Endothelial cell of umbilical vein (primary cell): ENCODE data around the gene SMAD3. TPM values are rescaled to one million over a fixed set of nuclear protein-coding genes. Genes with fewer than 3 reads are reported as not detected.

ENCODE experiments used
- BruUV-seq: library from RNA; stranded (reverse); fragments of 400-500 nt; replicated peaks from 2 replicates; lab custom pipeline; 2021; lab: Mats Ljungman, UMichigan
- CTCF ChIA-PET: fragments of 300-600, 350-600 bp; sonication (Branson Sonifier 250); formaldehyde crosslinking; loops from one replicate; lab custom pipeline; 2021; ENCODE audit warnings: antibody characterized with exemption, inconsistent platforms; lab: Charles Lee
- POLR2A ChIA-PET: fragments of 300-600, 350-600 bp; sonication (Branson Sonifier 250); formaldehyde crosslinking; loops from one replicate; lab custom pipeline; 2021; ENCODE audit warnings: antibody characterized with exemption, inconsistent platforms; lab: Charles Lee
- DNase-seq: peaks from one replicate; pipeline ENCODE4 v3.0.0-alpha.2; 2011; ENCODE audit warnings: low read depth, low spot score
- FAIRE-seq: peaks from 2 replicates; lab custom pipeline; 2011; peaks lifted over from hg19 to GRCh38; lab: Jason Lieb, UNC
- H2AFZ ChIP-seq: 2 replicates; pipeline ENCODE4 v1.6.0; 2012; ENCODE audit warnings: low read depth, low read length, control low read depth, inconsistent platforms
- H3K27ac ChIP-seq: 2 replicates; pipeline ENCODE4 v1.5.1; 2011; ENCODE audit warnings: low read depth, mild to moderate bottlenecking, control low read depth, low read length, moderate library complexity; ENCODE audit not compliant: insufficient read depth
- H3K27me3 ChIP-seq, 2 experiments: 2 replicates each; pipeline versions ENCODE4 v1.6.0 to v1.6.1; 2011; ENCODE audit warnings: low read length in 2 of 2, mixed read lengths in 1 of 2; ENCODE audit not compliant: control insufficient read depth in 2 of 2, insufficient read depth in 2 of 2
- H3K36me3 ChIP-seq, 2 experiments: 2 replicates in 1 of 2; 3 replicates in 1 of 2; pipeline ENCODE4 v1.5.1; 2011; ENCODE audit warnings: low read length in 2 of 2, mild to moderate bottlenecking in 1 of 2, moderate library complexity in 1 of 2; ENCODE audit not compliant: control insufficient read depth in 2 of 2, insufficient read depth in 2 of 2; ENCODE audit errors: extremely low read depth in 1 of 2
- H3K4me1 ChIP-seq: 3 replicates; pipeline ENCODE4 v1.5.1; 2011; ENCODE audit warnings: mild to moderate bottlenecking, low read length; ENCODE audit not compliant: control insufficient read depth, insufficient read depth; ENCODE audit errors: extremely low read depth
- H3K4me2 ChIP-seq: 2 replicates; pipeline ENCODE4 v1.6.1; 2011; ENCODE audit warnings: low read length, control low read depth, mixed read lengths; ENCODE audit not compliant: insufficient read depth
- H3K4me3 ChIP-seq, 3 experiments: fragments of 200-600 bp in 1 of 3; sonication (generic), shearing (Covaris generic) in 1 of 3; replicated peaks in 1 of 3; 2 replicates each; pipeline ENCODE4 v1.5.1; 2011 to 2016; ENCODE audit warnings: control low read depth in 3 of 3, low read length in 3 of 3, mild to moderate bottlenecking in 2 of 3, inconsistent platforms in 1 of 3, low read depth in 1 of 3, moderate library complexity in 1 of 3; ENCODE audit not compliant: insufficient read depth in 1 of 3
- H3K79me2 ChIP-seq: 2 replicates; pipeline ENCODE4 v1.6.0; 2012; ENCODE audit warnings: low read length, inconsistent platforms; ENCODE audit not compliant: control insufficient read depth, insufficient read depth
- H3K9ac ChIP-seq: replicated peaks from 2 replicates; pipeline ENCODE3; 2011; ENCODE audit warnings: low read length, control low read depth; ENCODE audit not compliant: insufficient read depth; ENCODE audit errors: extremely low read depth
- H3K9me1 ChIP-seq: replicated peaks from 3 replicates; pipeline ENCODE4 v1.6.0; 2011; ENCODE audit warnings: mild to moderate bottlenecking, low read length; ENCODE audit not compliant: control insufficient read depth, insufficient read depth; ENCODE audit errors: extremely low read depth
- H3K9me3 ChIP-seq: replicated peaks from 2 replicates; pipeline ENCODE4 v1.5.1; 2012; ENCODE audit warnings: low read length, inconsistent platforms; ENCODE audit not compliant: control insufficient read depth, insufficient read depth
- H4K20me1 ChIP-seq: replicated peaks from 2 replicates; pipeline ENCODE3; 2011; ENCODE audit warnings: mild to moderate bottlenecking, low read length; ENCODE audit not compliant: control insufficient read depth, insufficient read depth; ENCODE audit errors: extremely low read depth
- EZH2 ChIP-seq: IDR thresholded peaks from 2 replicates; pipeline ENCODE4 v1.6.1; 2012; ENCODE audit warnings: borderline replicate concordance, low read depth, mild to moderate bottlenecking, moderate library complexity, low read length, inconsistent platforms; ENCODE audit not compliant: severe bottlenecking
- FOS ChIP-seq: IDR thresholded peaks from 2 replicates; pipeline ENCODE4 v1.6.1; 2011; ENCODE audit warnings: mild to moderate bottlenecking, low read length, moderate library complexity, borderline replicate concordance; ENCODE audit not compliant: insufficient read depth
- GATA2 ChIP-seq: IDR thresholded peaks from 2 replicates; pipeline ENCODE4 v1.7.0; 2011; ENCODE audit warnings: low read depth, mild to moderate bottlenecking, moderate library complexity, mixed read lengths, low read length; ENCODE audit not compliant: insufficient read length, insufficient read depth
- JUN ChIP-seq: IDR thresholded peaks from 2 replicates; pipeline ENCODE4 v1.6.1; 2011; ENCODE audit warnings: borderline replicate concordance, low read depth; ENCODE audit not compliant: insufficient read length, insufficient read depth
- MYC ChIP-seq: IDR thresholded peaks from one replicate; pipeline ENCODE4 v1.6.1; 2011; ENCODE audit warnings: mild to moderate bottlenecking, low read depth, low read length
- POLR2A ChIP-seq: IDR thresholded peaks from 2 replicates; pipeline ENCODE4 v1.6.1; 2012; ENCODE audit warnings: low read depth, mild to moderate bottlenecking, control low read depth, low read length
- POLR2AphosphoS5 ChIP-seq: IDR thresholded peaks from 2 replicates; pipeline ENCODE4 v1.6.1; 2012; ENCODE audit warnings: low read depth, mild to moderate bottlenecking, control low read depth, low read length, moderate library complexity; ENCODE audit not compliant: insufficient read depth
- dilution Hi-C: fragments of 300-500 bp; cut with MboI; formaldehyde crosslinking; loops from one replicate; pipeline ENCODE4 v1.15.0; 2019; ENCODE audit warnings: low sequenced_read_pairs; ENCODE audit not compliant: extremely low pct_ligation_motif_present
- intact Hi-C: fragments of 100-400 bp; cut with micrococcal nuclease; formaldehyde crosslinking; loops from one replicate; pipeline ENCODE4 v1.10.0; 2022
- polyA plus RNA-seq, 4 experiments: library from polyadenylated mRNA; depleted of rRNA in 3 of 4; stranded (reverse) in 3 of 4; unstranded in 1 of 4; fragments of >200 nt; gene quantifications; 2 replicates each; pipeline versions ENCODE4 v1.2.1 to v1.2.3, GENCODE V29; 2011 to 2012; ENCODE audit warnings: missing spikeins in 1 of 4
- total RNA-seq: library from RNA; stranded (reverse); gene quantifications from 2 replicates; pipeline ENCODE4 v1.2.3, GENCODE V29; 2021
- TF ChIP-seq, protein P1 (sequence below), 2 donors: IDR thresholded peaks; 1 replicate in 1 of 2; 2 replicates in 1 of 2; pipeline ENCODE4 v1.5.1; 2011; ENCODE audit warnings: low read length in 2 of 2, mild to moderate bottlenecking in 2 of 2, moderate library complexity in 2 of 2, control low read depth in 1 of 2, inconsistent platforms in 1 of 2, low read depth in 1 of 2; ENCODE audit not compliant: insufficient read depth in 1 of 2; ENCODE audit errors: extremely low read depth in 1 of 2
- TF ChIP-seq, protein P2 (sequence below): IDR thresholded peaks from 2 replicates; pipeline ENCODE4 v1.6.1; 2011; ENCODE audit not compliant: insufficient read depth, insufficient read length

Gene SMAD3
- total and polyA plus RNA-seq, 2 donors (not counting 3 experiments of a cell fraction or from before 2014, with no cell fraction given), result 56.4 to 88.2 TPM

DNA sequence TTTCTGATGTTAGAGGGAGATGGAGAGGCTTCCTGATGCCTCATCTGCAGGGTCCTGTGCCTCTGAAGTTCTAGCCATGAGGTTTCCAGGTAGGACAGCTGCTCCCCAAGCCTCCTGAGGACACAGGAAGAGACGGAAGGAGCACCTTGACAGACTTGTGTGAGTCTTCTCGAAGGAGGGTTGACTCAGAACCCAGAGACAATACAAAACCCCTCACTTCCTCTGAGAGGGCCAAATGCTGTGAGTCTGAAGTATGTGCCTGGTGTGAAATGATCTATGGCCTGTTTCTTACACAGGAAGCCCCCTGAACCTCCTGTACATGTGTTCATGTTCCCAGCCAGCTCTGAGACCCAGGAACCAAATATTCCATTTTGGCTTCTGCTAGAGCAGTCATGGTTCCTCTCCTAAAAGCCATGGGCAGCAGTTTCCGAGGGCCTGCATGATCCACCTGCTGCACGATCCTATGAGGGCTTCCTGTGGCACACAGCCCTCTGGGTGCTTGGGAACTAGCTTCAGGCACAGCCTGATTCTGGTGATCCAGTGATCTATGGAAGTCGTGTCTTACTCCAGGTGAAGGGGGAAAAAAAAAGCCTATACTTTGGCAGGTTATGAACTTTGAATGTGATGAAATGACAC, 126.9 kb downstream of the SMAD3 start:
- H3K79me2 ChIP-seq, result no peaks in the 10 kb centered on the region
- no peak overlapping the region for H3K27ac ChIP-seq
- no TSS peak for BruUV-seq
- intact Hi-C loops, result no loop called here
- H3K4me3 ChIP-seq, result no peak overlapping the region
- CTCF ChIA-PET, result no interaction called here
- H4K20me1 ChIP-seq, result no peaks in the 10 kb centered on the region
- TF ChIP-seq POLR2A (no peak), EZH2 (no peak), JUN (no peak), MYC (no peak), POLR2AphosphoS5 (no peak), GATA2 (no peak), FOS (no peak)
- TF ChIP-seq, protein P1, sequence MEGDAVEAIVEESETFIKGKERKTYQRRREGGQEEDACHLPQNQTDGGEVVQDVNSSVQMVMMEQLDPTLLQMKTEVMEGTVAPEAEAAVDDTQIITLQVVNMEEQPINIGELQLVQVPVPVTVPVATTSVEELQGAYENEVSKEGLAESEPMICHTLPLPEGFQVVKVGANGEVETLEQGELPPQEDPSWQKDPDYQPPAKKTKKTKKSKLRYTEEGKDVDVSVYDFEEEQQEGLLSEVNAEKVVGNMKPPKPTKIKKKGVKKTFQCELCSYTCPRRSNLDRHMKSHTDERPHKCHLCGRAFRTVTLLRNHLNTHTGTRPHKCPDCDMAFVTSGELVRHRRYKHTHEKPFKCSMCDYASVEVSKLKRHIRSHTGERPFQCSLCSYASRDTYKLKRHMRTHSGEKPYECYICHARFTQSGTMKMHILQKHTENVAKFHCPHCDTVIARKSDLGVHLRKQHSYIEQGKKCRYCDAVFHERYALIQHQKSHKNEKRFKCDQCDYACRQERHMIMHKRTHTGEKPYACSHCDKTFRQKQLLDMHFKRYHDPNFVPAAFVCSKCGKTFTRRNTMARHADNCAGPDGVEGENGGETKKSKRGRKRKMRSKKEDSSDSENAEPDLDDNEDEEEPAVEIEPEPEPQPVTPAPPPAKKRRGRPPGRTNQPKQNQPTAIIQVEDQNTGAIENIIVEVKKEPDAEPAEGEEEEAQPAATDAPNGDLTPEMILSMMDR (IDR thresholded peaks at IDR 0.05; ENCODE audit: extremely low read depth in 1 of 2, insufficient read depth in 1 of 2, low read depth in 1 of 2, low read length in 2 of 2), result no peak
- TF ChIP-seq, protein P2, sequence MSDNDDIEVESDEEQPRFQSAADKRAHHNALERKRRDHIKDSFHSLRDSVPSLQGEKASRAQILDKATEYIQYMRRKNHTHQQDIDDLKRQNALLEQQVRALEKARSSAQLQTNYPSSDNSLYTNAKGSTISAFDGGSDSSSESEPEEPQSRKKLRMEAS, result no peak
- FAIRE-seq, result peak; percentile 35
- H3K27me3 ChIP-seq, result no peaks in the 10 kb centered on the region
- no peaks in the 10 kb centered on the region for H3K9me3 ChIP-seq
- peaks cover 31 to 33% of the 10 kb centered on the region in 2 experiments for H3K36me3 ChIP-seq
- DNase-seq, result no peak
- dilution Hi-C loops, result no loop called here
- no peak overlapping the region for H3K9ac ChIP-seq
- POLR2A ChIA-PET, result no interaction called here
- H3K4me1 ChIP-seq, result no peaks in the 10 kb centered on the region
- H2AFZ ChIP-seq, result no peak overlapping the region
- no peak overlapping the region for H3K4me2 ChIP-seq
- H3K9me1 ChIP-seq, result no peaks in the 10 kb centered on the region
